Upper lobe of left lung (tissue), 6 donors: ENCODE results near the gene BCDIN3D. TPM values are rescaled to one million over a fixed set of nuclear protein-coding genes. Genes with fewer than 3 reads are reported as not detected.

Experiments
- ATAC-seq, 2 donors: fragments of 200-7000 bp; cut with Tn5 transposase; one replicate each; pipeline ENCODE4 v1.9.1; 2022; ENCODE audit warnings: mild to moderate bottlenecking in 2 of 2, moderate library complexity in 2 of 2; ENCODE audit not compliant: low FRiP score in 2 of 2
- DNase-seq, 2 donors: peaks; one replicate each; pipeline ENCODE4 v3.0.0-alpha.2; 2019 to 2020
- H3K27ac ChIP-seq, 4 donors: fragments of 200-600 bp; sonication (generic); one replicate each; pipeline ENCODE4 v1.5.1; 2016 to 2019
- H3K27me3 ChIP-seq, 4 donors: fragments of 200-600 bp; sonication (generic); one replicate each; pipeline ENCODE4 v1.5.1; 2017 to 2019
- H3K36me3 ChIP-seq, 4 donors: fragments of 200-600 bp; sonication (generic); one replicate each; pipeline ENCODE4 v1.5.1; 2016 to 2019
- H3K4me1 ChIP-seq, 4 donors: fragments of 200-600 bp; sonication (generic); one replicate each; pipeline ENCODE4 v1.5.1; 2018 to 2019
- H3K4me3 ChIP-seq, 4 donors: fragments of 200-600 bp; sonication (generic); one replicate each; pipeline ENCODE4 v1.5.1; 2017 to 2019; ENCODE audit warnings: mild to moderate bottlenecking in 2 of 4, moderate library complexity in 1 of 4
- H3K9me3 ChIP-seq, 4 donors: fragments of 200-600 bp; sonication (generic); one replicate each; pipeline ENCODE4 v1.5.1; 2018 to 2019
- CTCF ChIP-seq, 6 experiments: fragments of 450-650 bp in 4 of 6; fragments of 200-600 bp in 2 of 6; sonication (generic) in 2 of 6; IDR thresholded peaks; one replicate each; pipeline ENCODE4 v1.5.1; 2016 to 2019; ENCODE audit warnings: antibody characterized with exemption in 6 of 6
- EP300 ChIP-seq, 4 donors: sonication (generic); formaldehyde crosslinking; IDR thresholded peaks; one replicate each; pipeline ENCODE4 v1.5.1; 2017; ENCODE audit warnings: antibody characterized with exemption in 4 of 4, control low read depth in 2 of 4
- POLR2A ChIP-seq, 4 donors: fragments of 450-650 bp; IDR thresholded peaks; one replicate each; pipeline ENCODE4 v1.5.1; 2016 to 2017; ENCODE audit warnings: antibody characterized with exemption in 4 of 4, mild to moderate bottlenecking in 2 of 4
- POLR2AphosphoS5 ChIP-seq, 2 donors: sonication (generic); formaldehyde crosslinking; IDR thresholded peaks; one replicate each; pipeline ENCODE4 v1.5.1; 2017; ENCODE audit warnings: antibody characterized with exemption in 2 of 2
- whole genome bisulfite sequencing, 2 donors: methylation state at CpG; one replicate each; pipeline ENCODE4 v1.1.5; 2017 to 2018; 5-methylcytosine and 5-hydroxymethylcytosine counted together
- total RNA-seq, 6 donors: library from RNA; depleted of rRNA in 4 of 6; stranded (reverse); fragments of >200 nt in 4 of 6; gene quantifications; one replicate each; pipeline versions ENCODE4 v1.1.0 to v1.2.1, GENCODE V29; 2016 to 2021
- donor health status: DM: no; HTN: no; CAD: no; lungs with moderate emphysema.
- donor health status: DM: no; HTN: yes; CAD: no; lungs with severe emphysema.

BCDIN3D gene
- total RNA-seq, 6 donors from 2014 or later: 0.44 to 4.9 (median 4.2) TPM

GRCh38 chr12:49869816-49870500 lies 27.1 kb upstream of the BCDIN3D start:
- TF ChIP-seq POLR2AphosphoS5 (IDR thresholded peaks at IDR 0.05) (no peak), EP300 (IDR thresholded peaks at IDR 0.05) (no peak), CTCF (IDR thresholded peaks at IDR 0.05) (no peak), POLR2A (IDR thresholded peaks at IDR 0.05) (no peak)
- Histone ChIP-seq H3K4me1 (peaks cover 19 to 28% (median 27%) of the 10 kb centered on the region in 4 donors), H3K27ac (peak overlapping the region in 1 of 4 donors; percentile 42), H3K36me3 (no peaks in the 10 kb centered on the region), H3K9me3 (no peaks in the 10 kb centered on the region), H3K4me3 (no peak overlapping the region), H3K27me3 (no peaks in the 10 kb centered on the region)
- 90 to 93% methylated on average over 13 to 14 of the region's 14 CpGs for WGBS, 2 donors
- ATAC-seq: no peak
- no peak for DNase-seq

GRCh38 chr12:49868952-49869815 lies 26.3 kb upstream of the BCDIN3D start:
- TF ChIP-seq EP300 (IDR thresholded peaks at IDR 0.05) (no peak), POLR2AphosphoS5 (IDR thresholded peaks at IDR 0.05) (peak in 1 of 2 donors; percentile 62), POLR2A (IDR thresholded peaks at IDR 0.05) (no peak)
- no peak overlapping the region for H3K4me3 ChIP-seq
- 24 to 38% methylated on average over 8 to 16 of the region's 16 CpGs for WGBS, 2 donors

DNA sequence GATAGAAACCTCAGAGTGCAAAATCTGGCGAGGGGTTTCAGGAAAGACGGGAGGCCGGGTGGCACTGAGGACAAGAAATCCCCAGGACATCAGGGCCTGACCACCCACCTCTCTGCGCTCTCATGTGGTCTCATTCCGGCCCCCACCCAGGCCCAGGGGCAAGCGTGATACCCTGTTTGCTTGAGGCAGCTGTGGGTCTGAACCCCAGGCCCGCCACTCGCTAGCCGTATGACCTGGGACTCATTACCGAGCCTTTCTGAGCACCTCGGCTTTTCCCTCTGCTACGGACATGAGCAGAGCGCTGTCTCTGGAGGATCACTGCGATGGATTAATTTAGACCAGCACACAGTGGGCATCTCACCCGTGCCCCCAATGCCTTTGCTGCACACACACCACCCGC lies 25.5 kb upstream of the BCDIN3D start:
- peak overlapping the region in 2 of 4 donors; percentile 22 to 41 for H3K27ac ChIP-seq
- H3K4me1 ChIP-seq: peaks cover 19 to 28% (median 27%) of the 10 kb centered on the region in 4 donors
- H3K4me3 ChIP-seq: no peak overlapping the region
- no peaks in the 10 kb centered on the region for H3K9me3 ChIP-seq
- DNase-seq (no peak), ATAC-seq (no peak)
- no peaks in the 10 kb centered on the region for H3K36me3 ChIP-seq
- no peak for TF ChIP-seq CTCF (IDR thresholded peaks at IDR 0.05)
- TF ChIP-seq POLR2A (IDR thresholded peaks at IDR 0.05): no peak
- TF ChIP-seq POLR2AphosphoS5 (IDR thresholded peaks at IDR 0.05): no peak
- TF ChIP-seq EP300 (IDR thresholded peaks at IDR 0.05): no peak
- H3K27me3 ChIP-seq: no peaks in the 10 kb centered on the region
- WGBS, 2 donors: 87 to 89% methylated on average over 15 to 16 of the region's 16 CpGs

More at GRCh38 chr12:49868952-49869815, 26.3 kb upstream of the BCDIN3D start:
- DNase-seq (peak; percentile 59 to 80), ATAC-seq (peak; percentile 74 to 90)
- H3K4me1 ChIP-seq: peaks cover 19 to 28% (median 27%) of the 10 kb centered on the region in 4 donors
- H3K36me3 ChIP-seq: no peaks in the 10 kb centered on the region
- H3K27ac ChIP-seq: peak overlapping the region in 2 of 4 donors; percentile 38 to 42
- no peaks in the 10 kb centered on the region for H3K27me3 ChIP-seq
- no peaks in the 10 kb centered on the region for H3K9me3 ChIP-seq

- WGBS, 2 donors: 47 to 54% methylated on average over 10 to 11 of the region's 11 CpGs
- Histone ChIP-seq H3K27ac (peak overlapping the region; percentile 35 to 44 (median 40)), H3K9me3 (no peaks in the 10 kb centered on the region), H3K36me3 (no peaks in the 10 kb centered on the region), H3K4me1 (peaks cover 19 to 28% (median 27%) of the 10 kb centered on the region in 4 donors), H3K4me3 (no peak overlapping the region), H3K27me3 (no peaks in the 10 kb centered on the region)
- no peak for DNase-seq
- TF ChIP-seq CTCF (IDR thresholded peaks at IDR 0.05): no peak
- TF ChIP-seq POLR2AphosphoS5 (IDR thresholded peaks at IDR 0.05): no peak
- TF ChIP-seq POLR2A (IDR thresholded peaks at IDR 0.05): no peak
- no peak for TF ChIP-seq EP300 (IDR thresholded peaks at IDR 0.05)
- peak in 1 of 2 donors; percentile 83 for ATAC-seq
These were observed 24.9 kb upstream of the BCDIN3D start for GRCh38 chr12:49867570-49868341.
